Naive B cell (primary cell): Measurements from ENCODE around the gene TRIM32. TPM values are rescaled to one million over a fixed set of nuclear protein-coding genes. Genes with fewer than 3 reads are reported as not detected.

Source experiments
- ATAC-seq, 2 donors: fragments of 150-1000 bp; cut with Tn5 transposase; 2 replicates each; pipeline ENCODE4 v1.10.0; 2021; ENCODE audit warnings: low read depth in 2 of 2, mild to moderate bottlenecking in 2 of 2, moderate library complexity in 2 of 2
- DNase-seq: peaks from one replicate; pipeline ENCODE4 v3.0.0; 2022
- H3K27ac Mint-ChIP-seq, 6 donors: one replicate each; pipeline ENCODE4 v1.8.0; 2020 to 2022; ENCODE audit warnings: mild to moderate bottlenecking in 6 of 6, mixed read lengths in 6 of 6, moderate library complexity in 5 of 6, inconsistent platforms in 2 of 6
- H3K27me3 Mint-ChIP-seq, 3 donors: one replicate each; pipeline ENCODE4 v1.8.0; 2021 to 2022; ENCODE audit warnings: mixed read lengths in 3 of 3, mild to moderate bottlenecking in 1 of 3
- H3K36me3 Mint-ChIP-seq, 2 donors: one replicate each; pipeline ENCODE4 v1.8.0; 2020 to 2022; ENCODE audit warnings: mixed read lengths in 2 of 2, inconsistent platforms in 1 of 2, mild to moderate bottlenecking in 1 of 2
- H3K4me1 Mint-ChIP-seq, 3 donors: one replicate each; pipeline ENCODE4 v1.8.0; 2020 to 2022; ENCODE audit warnings: mixed read lengths in 3 of 3, inconsistent platforms in 1 of 3, mild to moderate bottlenecking in 1 of 3, moderate library complexity in 1 of 3
- H3K4me3 Mint-ChIP-seq, 8 donors: one replicate each; pipeline ENCODE4 v1.8.0; 2020 to 2022; ENCODE audit warnings: mild to moderate bottlenecking in 8 of 8, mixed read lengths in 8 of 8, moderate library complexity in 8 of 8, inconsistent platforms in 2 of 8
- H3K9me3 Mint-ChIP-seq, 7 donors: one replicate each; pipeline ENCODE4 v1.8.0; 2020 to 2022; ENCODE audit warnings: mixed read lengths in 7 of 7, mild to moderate bottlenecking in 5 of 7, inconsistent platforms in 2 of 7, moderate library complexity in 1 of 7
- polyA plus RNA-seq, 6 donors: library from polyadenylated mRNA; unstranded; fragments of 300-500 nt; fragmentation: Illumina TruSeq; gene quantifications; one replicate each; pipeline ENCODE4 v1.2.3, GENCODE V29; 2021; ENCODE audit warnings: low read depth in 6 of 6

TRIM32 gene
- 10 to 100 TPM in 2 of 6 donors, 1 to 10 TPM in 4; 7.1 to 11.0 (median 10.0) TPM for polyA plus RNA-seq

GRCh38 chr9:116687074-116687753 lies at the start of gene TRIM32:
TSS of gene TRIM32 (plus strand) at chr9:116687305. CDS start at chr9:116697743, 10,438 bp downstream.
- H3K36me3 Mint-ChIP-seq = no peaks in the 10 kb centered on the region
- H3K27ac Mint-ChIP-seq = peak within 1 kb of the TSS; percentile 57 to 95 (median 88)
- peaks cover 0 to 11% (median 2%) of the 10 kb centered on the region in 7 donors for H3K9me3 Mint-ChIP-seq
- DNase-seq (peak; percentile 86), ATAC-seq (peak; percentile 93 to 97)
- H3K27me3 Mint-ChIP-seq = no peaks in the 10 kb centered on the region
- peak within 1 kb of the TSS; percentile 81 to 97 (median 92) for H3K4me3 Mint-ChIP-seq
- H3K4me1 Mint-ChIP-seq = peaks cover 37 to 53% (median 44%) of the 10 kb centered on the region in 3 donors

GRCh38 chr9:116639251-116639741 lies 47.8 kb upstream of the TRIM32 start:
- no peaks in the 10 kb centered on the region for H3K36me3 Mint-ChIP-seq
- no peak overlapping the region for H3K4me3 Mint-ChIP-seq
- no peaks in the 10 kb centered on the region for H3K4me1 Mint-ChIP-seq
- H3K27me3 Mint-ChIP-seq = no peaks in the 10 kb centered on the region
- H3K9me3 Mint-ChIP-seq = no peaks in the 10 kb centered on the region
- DNase-seq = no peak
- no peak for ATAC-seq
- no peak overlapping the region for H3K27ac Mint-ChIP-seq

- peak overlapping the region in 1 of 6 donors; percentile 65 for H3K27ac Mint-ChIP-seq
- no peak for DNase-seq
Measured at GRCh38 chr9:116641292-116642059, 45.6 kb upstream of the TRIM32 start.

GRCh38 chr9:116643691-116644090 lies 43.4 kb upstream of the TRIM32 start:
- H3K27me3 Mint-ChIP-seq = no peaks in the 10 kb centered on the region
- no peaks in the 10 kb centered on the region for H3K4me1 Mint-ChIP-seq
- no peak overlapping the region for H3K4me3 Mint-ChIP-seq

More at GRCh38 chr9:116641292-116642059, 45.6 kb upstream of the TRIM32 start:
- Mint-ChIP-seq H3K4me3 (no peak overlapping the region), H3K4me1 (no peaks in the 10 kb centered on the region), H3K27me3 (no peaks in the 10 kb centered on the region), H3K9me3 (no peaks in the 10 kb centered on the region), H3K36me3 (no peaks in the 10 kb centered on the region)
- no peak for ATAC-seq

GRCh38 chr9:116644091-116644688 lies 42.9 kb upstream of the TRIM32 start:
- Mint-ChIP-seq H3K4me3 (no peak overlapping the region), H3K27me3 (no peaks in the 10 kb centered on the region), H3K27ac (no peak overlapping the region), H3K4me1 (no peaks in the 10 kb centered on the region), H3K36me3 (no peaks in the 10 kb centered on the region), H3K9me3 (no peaks in the 10 kb centered on the region)
- ATAC-seq = no peak
- DNase-seq = no peak

More at GRCh38 chr9:116643691-116644090, 43.4 kb upstream of the TRIM32 start:
- H3K36me3 Mint-ChIP-seq = no peaks in the 10 kb centered on the region
- no peak for ATAC-seq
- no peak overlapping the region for H3K27ac Mint-ChIP-seq
- DNase-seq = no peak
- no peaks in the 10 kb centered on the region for H3K9me3 Mint-ChIP-seq

GRCh38 chr9:116646661-116647514 lies 40.2 kb upstream of the TRIM32 start:
- H3K4me3 Mint-ChIP-seq = no peak overlapping the region
- H3K27ac Mint-ChIP-seq = peak overlapping the region in 1 of 6 donors; percentile 34
- DNase-seq (no peak), ATAC-seq (no peak)
- peaks cover 0 to 8% of the 10 kb centered on the region in 2 donors for H3K36me3 Mint-ChIP-seq
- H3K27me3 Mint-ChIP-seq = no peaks in the 10 kb centered on the region
- H3K4me1 Mint-ChIP-seq = no peaks in the 10 kb centered on the region
- no peaks in the 10 kb centered on the region for H3K9me3 Mint-ChIP-seq

- DNase-seq (no peak), ATAC-seq (no peak)
- no peak overlapping the region for H3K27ac Mint-ChIP-seq
- no peaks in the 10 kb centered on the region for H3K9me3 Mint-ChIP-seq
- no peaks in the 10 kb centered on the region for H3K4me1 Mint-ChIP-seq
- peaks cover 0 to 8% of the 10 kb centered on the region in 2 donors for H3K36me3 Mint-ChIP-seq
- no peak overlapping the region for H3K4me3 Mint-ChIP-seq
- no peaks in the 10 kb centered on the region for H3K27me3 Mint-ChIP-seq
Measured at GRCh38 chr9:116647515-116647809, 39.6 kb upstream of the TRIM32 start.

- ATAC-seq (no peak), DNase-seq (no peak)
- Mint-ChIP-seq H3K9me3 (no peaks in the 10 kb centered on the region), H3K27ac (no peak overlapping the region), H3K27me3 (no peaks in the 10 kb centered on the region), H3K36me3 (peaks cover 0 to 8% of the 10 kb centered on the region in 2 donors), H3K4me3 (no peak overlapping the region), H3K4me1 (no peaks in the 10 kb centered on the region)
Measured at GRCh38 chr9:116653348-116654058, 33.6 kb upstream of the TRIM32 start.

- no peak overlapping the region for H3K4me3 Mint-ChIP-seq
- no peak overlapping the region for H3K27ac Mint-ChIP-seq
- peaks cover 0 to 8% of the 10 kb centered on the region in 2 donors for H3K36me3 Mint-ChIP-seq
- DNase-seq (no peak), ATAC-seq (no peak)
- no peaks in the 10 kb centered on the region for H3K27me3 Mint-ChIP-seq
- H3K4me1 Mint-ChIP-seq = no peaks in the 10 kb centered on the region
- no peaks in the 10 kb centered on the region for H3K9me3 Mint-ChIP-seq
Measured at GRCh38 chr9:116654059-116654355, 33.1 kb upstream of the TRIM32 start.

- peak overlapping the region in 1 of 6 donors; percentile 32 for H3K27ac Mint-ChIP-seq
- ATAC-seq (no peak), DNase-seq (no peak)
- no peaks in the 10 kb centered on the region for H3K36me3 Mint-ChIP-seq
- no peak overlapping the region for H3K4me3 Mint-ChIP-seq
- no peaks in the 10 kb centered on the region for H3K9me3 Mint-ChIP-seq
- H3K27me3 Mint-ChIP-seq = peaks cover 0 to 5% (median 5%) of the 10 kb centered on the region in 3 donors
- H3K4me1 Mint-ChIP-seq = no peaks in the 10 kb centered on the region
Measured at GRCh38 chr9:116656501-116656971, 30.6 kb upstream of the TRIM32 start.

GRCh38 chr9:116656977-116657376 lies 30.1 kb upstream of the TRIM32 start:
- Mint-ChIP-seq H3K9me3 (no peaks in the 10 kb centered on the region), H3K27me3 (peaks cover 0 to 5% (median 5%) of the 10 kb centered on the region in 3 donors), H3K27ac (no peak overlapping the region), H3K4me3 (no peak overlapping the region), H3K36me3 (no peaks in the 10 kb centered on the region), H3K4me1 (no peaks in the 10 kb centered on the region)
- DNase-seq (no peak), ATAC-seq (no peak)

- no peak for DNase-seq
- H3K27me3 Mint-ChIP-seq = peaks cover 0 to 5% (median 5%) of the 10 kb centered on the region in 3 donors
- no peaks in the 10 kb centered on the region for H3K9me3 Mint-ChIP-seq
- no peak for ATAC-seq
- no peaks in the 10 kb centered on the region for H3K36me3 Mint-ChIP-seq
- H3K4me1 Mint-ChIP-seq = no peaks in the 10 kb centered on the region
- H3K27ac Mint-ChIP-seq = no peak overlapping the region
- no peak overlapping the region for H3K4me3 Mint-ChIP-seq
Measured at GRCh38 chr9:116658265-116658664, 28.8 kb upstream of the TRIM32 start.
